Measurements from ENCODE around the gene SURF4.

The SURF4 gene

GRCh38 chr9:133342570-133342969, 33.3 kb downstream of the SURF4 start:
- no peak for TF ChIP-seq REST (IDR thresholded peaks at IDR 0.05; ENCODE audit: low read depth)
- no peak for TF ChIP-seq YY1 (IDR thresholded peaks at IDR 0.05; ENCODE audit: low read depth)
- no peak for TF ChIP-seq TAF1 (IDR thresholded peaks at IDR 0.05; ENCODE audit: low read depth)
- TF ChIP-seq TCF12 (IDR thresholded peaks at IDR 0.05; ENCODE audit: low read depth) = no peak
- TF ChIP-seq EGR1 (IDR thresholded peaks at IDR 0.05) = no peak
- TF ChIP-seq USF1 (IDR thresholded peaks at IDR 0.05) = no peak
- no peak for TF ChIP-seq NFIC (IDR thresholded peaks at IDR 0.05)
- no peak for TF ChIP-seq ZBTB7A (IDR thresholded peaks at IDR 0.05; ENCODE audit: low read depth)
- TF ChIP-seq RAD21 (IDR thresholded peaks at IDR 0.05; ENCODE audit: low read depth) = no peak
- TF ChIP-seq CREB1 (IDR thresholded peaks at IDR 0.05; ENCODE audit: low read depth) = no peak
- TF ChIP-seq EP300 (IDR thresholded peaks at IDR 0.05; ENCODE audit: borderline replicate concordance) = no peak
- no peak for TF ChIP-seq MAX (IDR thresholded peaks at IDR 0.05)
- no peak for TF ChIP-seq TEAD4 (IDR thresholded peaks at IDR 0.05)
- no peak for TF ChIP-seq CEBPB (IDR thresholded peaks at IDR 0.05)

GRCh38 chr9:133342069-133342406, 33.8 kb downstream of the SURF4 start:
- no peak for TF ChIP-seq FOXM1 (IDR thresholded peaks at IDR 0.05; ENCODE audit: borderline replicate concordance, low read depth)
- TF ChIP-seq USF1 (IDR thresholded peaks at IDR 0.05) = no peak

GRCh38 chr9:133341369-133342068, 34.3 kb downstream of the SURF4 start:
- no peak for TF ChIP-seq YY1 (IDR thresholded peaks at IDR 0.05; ENCODE audit: low read depth)
- TF ChIP-seq CREB1 (IDR thresholded peaks at IDR 0.05; ENCODE audit: low read depth) = no peak
- no peak for TF ChIP-seq TAF1 (IDR thresholded peaks at IDR 0.05; ENCODE audit: low read depth)
- no peak for TF ChIP-seq EP300 (IDR thresholded peaks at IDR 0.05; ENCODE audit: borderline replicate concordance)
- no peak for TF ChIP-seq TEAD4 (IDR thresholded peaks at IDR 0.05)
- TF ChIP-seq NFIC (IDR thresholded peaks at IDR 0.05) = no peak
- no peak for TF ChIP-seq USF1 (IDR thresholded peaks at IDR 0.05)

- TF ChIP-seq TCF12 (IDR thresholded peaks at IDR 0.05; ENCODE audit: low read depth) (no peak), USF1 (IDR thresholded peaks at IDR 0.05) (no peak), REST (IDR thresholded peaks at IDR 0.05; ENCODE audit: low read depth) (no peak)
These were observed 34.9 kb downstream of the SURF4 start for GRCh38 chr9:133340916-133341315.

- TF ChIP-seq CREB1 (IDR thresholded peaks at IDR 0.05; ENCODE audit: low read depth) (no peak), TEAD4 (IDR thresholded peaks at IDR 0.05) (no peak), ZBTB7A (IDR thresholded peaks at IDR 0.05; ENCODE audit: low read depth) (no peak), REST (IDR thresholded peaks at IDR 0.05; ENCODE audit: low read depth) (no peak), YY1 (IDR thresholded peaks at IDR 0.05; ENCODE audit: low read depth) (no peak), CEBPB (IDR thresholded peaks at IDR 0.05) (no peak), EGR1 (IDR thresholded peaks at IDR 0.05) (no peak), MAX (IDR thresholded peaks at IDR 0.05) (no peak), RAD21 (IDR thresholded peaks at IDR 0.05; ENCODE audit: low read depth) (no peak), NFIC (IDR thresholded peaks at IDR 0.05) (no peak), TCF12 (IDR thresholded peaks at IDR 0.05; ENCODE audit: low read depth) (no peak), FOXM1 (IDR thresholded peaks at IDR 0.05; ENCODE audit: borderline replicate concordance, low read depth) (no peak), TAF1 (IDR thresholded peaks at IDR 0.05; ENCODE audit: low read depth) (no peak), USF1 (IDR thresholded peaks at IDR 0.05) (no peak), EP300 (IDR thresholded peaks at IDR 0.05; ENCODE audit: borderline replicate concordance) (no peak)
These were observed 35.6 kb downstream of the SURF4 start for GRCh38 chr9:133340256-133340655.

Measured in Ishikawa (cell line).